K562 (cell line): ENCODE results near the gene OR2V1. TPM values are rescaled to one million over a fixed set of nuclear protein-coding genes. Genes with fewer than 3 reads are reported as not detected.

Experiments
- ETV5 ChIP-seq: sonication (generic); formaldehyde crosslinking; IDR thresholded peaks from 2 replicates; pipeline ENCODE4 v1.4.0; 2020; ENCODE audit warnings: low read depth, mild to moderate bottlenecking, missing genetic modification reagents
- EWSR1 ChIP-seq: fragments of 450-650 bp; IDR thresholded peaks from 2 replicates; pipeline ENCODE4 v1.6.1; 2018; ENCODE audit warnings: borderline replicate concordance, mild to moderate bottlenecking, low read depth, moderate library complexity; ENCODE audit not compliant: partially characterized antibody
- FOS ChIP-seq: IDR thresholded peaks from 3 replicates; pipeline ENCODE4 v1.6.1; 2011; ENCODE audit not compliant: insufficient read length; ENCODE audit errors: extremely low read depth
- FOXP1 ChIP-seq: sonication (generic); formaldehyde crosslinking; IDR thresholded peaks from 2 replicates; pipeline ENCODE4 v1.8.0; 2022; ENCODE audit warnings: mild to moderate bottlenecking, missing genetic modification reagents
- HIVEP1 ChIP-seq: fragments of 250-450 bp; sonication (Bioruptor Pico); IDR thresholded peaks from 2 replicates; pipeline ENCODE4 v1.4.0; 2020; ENCODE audit warnings: mild to moderate bottlenecking
- HNRNPLL ChIP-seq: fragments of 200-400 bp; formaldehyde crosslinking; IDR thresholded peaks from 2 replicates; pipeline ENCODE4 v1.6.1; 2017; ENCODE audit warnings: low read length, low read depth, mild to moderate bottlenecking; ENCODE audit not compliant: poor library complexity, severe bottlenecking
- JUND ChIP-seq, 2 experiments: IDR thresholded peaks; 2 replicates in 1 of 2; 3 replicates in 1 of 2; pipeline ENCODE4 v1.6.1; 2011; ENCODE audit warnings: borderline replicate concordance in 2 of 2, low read depth in 2 of 2, low read length in 2 of 2, improper control_type of control experiment in 1 of 2, missing biosample characterization in 1 of 2, missing genetic modification characterization in 1 of 2, missing genetic modification reagents in 1 of 2
- KLF13 ChIP-seq: fragments of 450-650 bp; IDR thresholded peaks from 2 replicates; pipeline ENCODE4 v1.6.1; 2016; ENCODE audit warnings: missing genetic modification characterization, low read depth, mild to moderate bottlenecking, missing compliant biosample characterization, moderate library complexity, borderline replicate concordance
- L3MBTL2 ChIP-seq: fragments of 450-650 bp; IDR thresholded peaks from 2 replicates; pipeline ENCODE4 v1.6.1; 2016; ENCODE audit warnings: mild to moderate bottlenecking, moderate library complexity
- LARP7 ChIP-seq: fragments of 450-650 bp; IDR thresholded peaks from 2 replicates; pipeline ENCODE4 v1.6.1; 2016
- MCM3 ChIP-seq: fragments of 450-650 bp; IDR thresholded peaks from 2 replicates; pipeline ENCODE4 v1.6.1; 2016
- MCM5 ChIP-seq: fragments of 450-650 bp; IDR thresholded peaks from 2 replicates; pipeline ENCODE4 v1.6.1; 2016; ENCODE audit warnings: low read depth
- NCOA6 ChIP-seq: fragments of 450-650 bp; IDR thresholded peaks from 2 replicates; pipeline ENCODE4 v1.6.1; 2017; ENCODE audit warnings: mild to moderate bottlenecking
- NR2C1 ChIP-seq, 2 experiments: fragments of 450-650 bp; IDR thresholded peaks; 2 replicates each; pipeline ENCODE4 v1.6.1; 2017; ENCODE audit warnings: mild to moderate bottlenecking in 2 of 2, antibody characterized with exemption in 1 of 2, inconsistent platforms in 1 of 2, missing compliant biosample characterization in 1 of 2, missing genetic modification characterization in 1 of 2
- POLR2AphosphoS5 ChIP-seq: IDR thresholded peaks from 2 replicates; pipeline ENCODE4 v1.6.1; 2011; ENCODE audit warnings: mild to moderate bottlenecking, low read depth, low read length, moderate library complexity; ENCODE audit not compliant: control insufficient read depth, insufficient read depth
- PTTG1 ChIP-seq: fragments of 450-650 bp; IDR thresholded peaks from 2 replicates; pipeline ENCODE4 v1.6.1; 2016; ENCODE audit warnings: low read depth, mild to moderate bottlenecking, missing genetic modification characterization, missing compliant biosample characterization
- STAG1 ChIP-seq: sonication (generic); formaldehyde crosslinking; IDR thresholded peaks from 2 replicates; pipeline ENCODE4 v1.5.0; 2020; ENCODE audit warnings: missing genetic modification reagents, borderline replicate concordance
- TAF7 ChIP-seq: fragments of 450-650 bp; IDR thresholded peaks from 2 replicates; pipeline ENCODE4 v1.6.1; 2016; ENCODE audit warnings: missing genetic modification characterization, missing compliant biosample characterization
- ZNF586 ChIP-seq: fragments of 450-650 bp; formaldehyde crosslinking; conservative IDR thresholded peaks from 2 replicates; pipeline ENCODE4 v1.4.0; 2020; ENCODE audit warnings: mild to moderate bottlenecking, moderate library complexity
- polyA plus RNA-seq, 8 experiments: library from polyadenylated mRNA; depleted of rRNA in 4 of 8; stranded (reverse) in 5 of 8; unstranded in 3 of 8; fragments of >200 nt; fragmentation: Nextera tagmentation in 2 of 8; fragmentation: Illumina TruSeq in 1 of 8; extraction: Ambion mirVana in 2 of 8; extraction: Trizol in 1 of 8; gene quantifications; 2 replicates each; pipeline versions ENCODE4 v1.2.1 to v1.2.3, GENCODE V29; 2011 to 2014; ENCODE audit warnings: inconsistent platforms in 1 of 8, missing spikeins in 1 of 8
- total RNA-seq, 7 experiments: library from RNA; depleted of rRNA in 6 of 7; stranded (reverse); fragments of >200 nt in 6 of 7; fragmentation: Illumina TruSeq in 2 of 7; extraction: Trizol in 2 of 7; gene quantifications; 2 replicates each; pipeline versions ENCODE4 v1.2.1 to v1.2.3, GENCODE V29; 2011 to 2021; ENCODE audit warnings: low replicate concordance in 1 of 7
- TF ChIP-seq, protein P1 (sequence below): fragments of 450-650 bp; conservative IDR thresholded peaks from 2 replicates; pipeline ENCODE4 v1.6.1; 2016; ENCODE audit warnings: missing genetic modification characterization, low read depth, mild to moderate bottlenecking, control low read depth, missing compliant biosample characterization
- TF ChIP-seq, protein P2 (sequence below): fragments of 450-650 bp; IDR thresholded peaks from 2 replicates; pipeline ENCODE4 v1.6.1; 2018; ENCODE audit not compliant: partially characterized antibody
- TF ChIP-seq, protein P3 (sequence below), 2 experiments: fragments of 250-450 bp in 1 of 2; fragments of 450-650 bp in 1 of 2; sonication (Bioruptor Pico) in 1 of 2; IDR thresholded peaks; 2 replicates each; pipeline versions ENCODE4 v1.6.1 to v1.8.0; 2016 to 2021; ENCODE audit warnings: mild to moderate bottlenecking in 2 of 2, moderate library complexity in 2 of 2, missing compliant biosample characterization in 1 of 2, missing genetic modification characterization in 1 of 2

The OR2V1 gene
- total and polyA plus RNA-seq, 9 of the 15 experiments (the other 6 are each of a cell fraction or from before 2014, with no cell fraction given): 0.04 to 0.28 (median 0.15) TPM; not detected in 5

DNA sequence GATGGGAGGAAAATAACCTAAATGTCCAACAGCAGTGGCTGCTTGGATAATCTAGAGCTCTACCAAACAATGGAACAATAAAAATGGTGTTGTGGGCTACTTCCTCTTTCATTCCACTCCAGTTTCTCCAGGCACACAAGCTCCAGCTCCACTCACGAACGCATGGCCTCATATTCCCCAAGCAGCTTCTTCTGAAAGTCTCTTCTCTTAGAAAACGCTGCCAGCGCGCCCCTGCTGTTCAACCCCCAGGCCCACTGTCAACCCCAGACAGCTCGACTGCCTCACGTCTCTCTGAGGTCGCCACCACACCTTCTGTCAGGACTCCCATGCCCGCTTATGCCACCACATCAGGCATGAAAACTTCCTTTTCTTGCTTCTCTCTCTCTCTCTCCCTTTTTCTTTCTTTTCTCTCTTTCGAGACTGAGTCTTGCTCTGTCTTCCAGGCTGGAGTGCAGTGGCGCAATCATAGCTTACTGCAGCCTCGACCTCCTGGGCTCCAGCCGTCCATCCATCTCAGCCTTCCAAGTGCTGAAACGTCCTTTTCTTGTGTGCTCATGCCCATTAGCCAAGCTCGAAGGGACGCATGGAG lies 32.6 kb upstream of the OR2V1 start (continued):
- TF ChIP-seq MCM5 (no peak), MCM3 (no peak), STAG1 (CRISPR knock-in tag) (no peak), PTTG1 (no peak), NCOA6 (peak; percentile 50; the same call in 1 of the 2 replicates), TAF7 (no peak), FOS (no peak), EWSR1 (no peak), KLF13 (tag) (no peak), HIVEP1 (0 out of 2 replicates have a peak, but pooled peaks have one; percentile 20), NR2C1 (IDR thresholded peaks at IDR 0.05) (no peak), NR2C1 (tag; IDR thresholded peaks at IDR 0.05) (peak; percentile 59; the same call in 1 of the 2 replicates), FOXP1 (CRISPR knock-in tag) (no peak), L3MBTL2 (peak; percentile 83), ZNF586 (CRISPR knock-in tag) (0 out of 2 replicates have a peak, but pooled peaks have one; percentile 26), POLR2AphosphoS5 (no peak), JUND (IDR thresholded peaks at IDR 0.05; ENCODE audit: borderline replicate concordance, low read depth, low read length) (no peak), JUND (tag; IDR thresholded peaks at IDR 0.05; ENCODE audit: borderline replicate concordance, low read depth, low read length) (peak; percentile 13; the same call in 1 of the 3 replicates), ETV5 (no peak), LARP7 (peak; percentile 83; the same call in 1 of the 2 replicates), HNRNPLL (no peak)
- TF ChIP-seq, protein P1, sequence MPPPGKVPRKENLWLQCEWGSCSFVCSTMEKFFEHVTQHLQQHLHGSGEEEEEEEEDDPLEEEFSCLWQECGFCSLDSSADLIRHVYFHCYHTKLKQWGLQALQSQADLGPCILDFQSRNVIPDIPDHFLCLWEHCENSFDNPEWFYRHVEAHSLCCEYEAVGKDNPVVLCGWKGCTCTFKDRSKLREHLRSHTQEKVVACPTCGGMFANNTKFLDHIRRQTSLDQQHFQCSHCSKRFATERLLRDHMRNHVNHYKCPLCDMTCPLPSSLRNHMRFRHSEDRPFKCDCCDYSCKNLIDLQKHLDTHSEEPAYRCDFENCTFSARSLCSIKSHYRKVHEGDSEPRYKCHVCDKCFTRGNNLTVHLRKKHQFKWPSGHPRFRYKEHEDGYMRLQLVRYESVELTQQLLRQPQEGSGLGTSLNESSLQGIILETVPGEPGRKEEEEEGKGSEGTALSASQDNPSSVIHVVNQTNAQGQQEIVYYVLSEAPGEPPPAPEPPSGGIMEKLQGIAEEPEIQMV (tag): peak; percentile 43; the same call in 1 of the 2 replicates
- TF ChIP-seq, protein P2, sequence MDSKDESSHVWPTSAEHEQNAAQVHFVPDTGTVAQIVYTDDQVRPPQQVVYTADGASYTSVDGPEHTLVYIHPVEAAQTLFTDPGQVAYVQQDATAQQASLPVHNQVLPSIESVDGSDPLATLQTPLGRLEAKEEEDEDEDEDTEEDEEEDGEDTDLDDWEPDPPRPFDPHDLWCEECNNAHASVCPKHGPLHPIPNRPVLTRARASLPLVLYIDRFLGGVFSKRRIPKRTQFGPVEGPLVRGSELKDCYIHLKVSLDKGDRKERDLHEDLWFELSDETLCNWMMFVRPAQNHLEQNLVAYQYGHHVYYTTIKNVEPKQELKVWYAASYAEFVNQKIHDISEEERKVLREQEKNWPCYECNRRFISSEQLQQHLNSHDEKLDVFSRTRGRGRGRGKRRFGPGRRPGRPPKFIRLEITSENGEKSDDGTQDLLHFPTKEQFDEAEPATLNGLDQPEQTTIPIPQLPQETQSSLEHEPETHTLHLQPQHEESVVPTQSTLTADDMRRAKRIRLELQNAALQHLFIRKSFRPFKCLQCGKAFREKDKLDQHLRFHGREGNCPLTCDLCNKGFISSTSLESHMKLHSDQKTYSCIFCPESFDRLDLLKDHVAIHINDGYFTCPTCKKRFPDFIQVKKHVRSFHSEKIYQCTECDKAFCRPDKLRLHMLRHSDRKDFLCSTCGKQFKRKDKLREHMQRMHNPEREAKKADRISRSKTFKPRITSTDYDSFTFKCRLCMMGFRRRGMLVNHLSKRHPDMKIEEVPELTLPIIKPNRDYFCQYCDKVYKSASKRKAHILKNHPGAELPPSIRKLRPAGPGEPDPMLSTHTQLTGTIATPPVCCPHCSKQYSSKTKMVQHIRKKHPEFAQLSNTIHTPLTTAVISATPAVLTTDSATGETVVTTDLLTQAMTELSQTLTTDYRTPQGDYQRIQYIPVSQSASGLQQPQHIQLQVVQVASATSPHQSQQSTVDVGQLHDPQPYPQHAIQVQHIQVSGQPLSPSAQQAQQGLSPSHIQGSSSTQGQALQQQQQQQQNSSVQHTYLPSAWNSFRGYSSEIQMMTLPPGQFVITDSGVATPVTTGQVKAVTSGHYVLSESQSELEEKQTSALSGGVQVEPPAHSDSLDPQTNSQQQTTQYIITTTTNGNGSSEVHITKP: no peak
- TF ChIP-seq, protein P3, sequence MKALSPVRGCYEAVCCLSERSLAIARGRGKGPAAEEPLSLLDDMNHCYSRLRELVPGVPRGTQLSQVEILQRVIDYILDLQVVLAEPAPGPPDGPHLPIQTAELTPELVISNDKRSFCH (CRISPR knock-in tag; IDR thresholded peaks at IDR 0.05): no peak
- TF ChIP-seq, protein P3 (tag; IDR thresholded peaks at IDR 0.05): peak; percentile 69; the same call in 1 of the 2 replicates
